ENCODE results near the gene KPNA4.

The KPNA4 gene

DNA sequence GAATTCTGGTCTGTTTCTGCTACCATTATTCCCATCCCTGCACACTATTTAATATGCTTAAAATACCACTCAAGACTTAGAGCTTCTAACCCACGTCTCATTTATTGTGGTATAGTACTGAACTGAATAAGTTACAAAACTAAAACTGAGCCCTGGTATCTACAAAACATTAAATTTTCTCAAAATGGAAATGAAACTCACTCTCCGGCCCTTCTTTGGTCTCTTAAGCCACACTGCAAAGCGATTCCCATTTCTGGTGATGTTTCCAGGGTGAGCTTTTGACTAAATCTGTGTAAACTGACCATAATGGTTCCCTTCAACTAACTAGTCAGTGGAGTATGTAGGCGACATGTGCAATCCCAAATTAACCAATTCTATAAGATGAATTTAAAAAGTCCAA lies 18.6 kb downstream of the KPNA4 start:
- no peak for DNase-seq (ENCODE audit: extremely low spot score)
- CTCF ChIA-PET: no interaction called here
- POLR2A ChIA-PET: no interaction called here
- no peak for TF ChIP-seq LEF1 (IDR thresholded peaks at IDR 0.05; ENCODE audit: borderline replicate concordance)
- no peak for TF ChIP-seq ARNT (IDR thresholded peaks at IDR 0.05)
- TF ChIP-seq CTBP1 (IDR thresholded peaks at IDR 0.05; ENCODE audit: borderline replicate concordance): no peak
- TF ChIP-seq FOXK2 (IDR thresholded peaks at IDR 0.05): no peak
- no peak for TF ChIP-seq TARDBP (IDR thresholded peaks at IDR 0.05)
- TF ChIP-seq HDGF (IDR thresholded peaks at IDR 0.05; ENCODE audit: borderline replicate concordance): no peak

DNA sequence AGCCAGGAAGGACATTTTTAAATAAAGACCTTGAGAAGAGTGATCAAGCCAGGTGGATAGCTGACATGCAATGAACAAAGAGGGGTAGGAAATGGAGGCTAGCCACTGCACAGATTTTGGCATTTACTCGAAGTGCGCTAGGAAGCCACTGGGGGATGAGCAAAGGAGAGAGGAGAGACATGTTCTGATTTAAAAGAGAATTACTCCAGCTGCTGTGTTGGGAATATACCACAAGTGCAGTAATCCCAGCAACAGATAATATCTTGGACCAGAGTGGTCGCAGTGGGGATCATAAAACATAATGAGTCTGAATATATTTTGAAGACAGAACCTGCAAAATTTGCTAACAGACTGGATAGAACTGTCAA lies 19.9 kb downstream of the KPNA4 start:
- POLR2A ChIA-PET: no interaction called here
- CTCF ChIA-PET: no interaction called here
- TF ChIP-seq, protein P1, sequence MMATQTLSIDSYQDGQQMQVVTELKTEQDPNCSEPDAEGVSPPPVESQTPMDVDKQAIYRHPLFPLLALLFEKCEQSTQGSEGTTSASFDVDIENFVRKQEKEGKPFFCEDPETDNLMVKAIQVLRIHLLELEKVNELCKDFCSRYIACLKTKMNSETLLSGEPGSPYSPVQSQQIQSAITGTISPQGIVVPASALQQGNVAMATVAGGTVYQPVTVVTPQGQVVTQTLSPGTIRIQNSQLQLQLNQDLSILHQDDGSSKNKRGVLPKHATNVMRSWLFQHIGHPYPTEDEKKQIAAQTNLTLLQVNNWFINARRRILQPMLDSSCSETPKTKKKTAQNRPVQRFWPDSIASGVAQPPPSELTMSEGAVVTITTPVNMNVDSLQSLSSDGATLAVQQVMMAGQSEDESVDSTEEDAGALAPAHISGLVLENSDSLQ (IDR thresholded peaks at IDR 0.05): no peak
- DNase-seq (ENCODE audit: extremely low spot score): no peak

DNA sequence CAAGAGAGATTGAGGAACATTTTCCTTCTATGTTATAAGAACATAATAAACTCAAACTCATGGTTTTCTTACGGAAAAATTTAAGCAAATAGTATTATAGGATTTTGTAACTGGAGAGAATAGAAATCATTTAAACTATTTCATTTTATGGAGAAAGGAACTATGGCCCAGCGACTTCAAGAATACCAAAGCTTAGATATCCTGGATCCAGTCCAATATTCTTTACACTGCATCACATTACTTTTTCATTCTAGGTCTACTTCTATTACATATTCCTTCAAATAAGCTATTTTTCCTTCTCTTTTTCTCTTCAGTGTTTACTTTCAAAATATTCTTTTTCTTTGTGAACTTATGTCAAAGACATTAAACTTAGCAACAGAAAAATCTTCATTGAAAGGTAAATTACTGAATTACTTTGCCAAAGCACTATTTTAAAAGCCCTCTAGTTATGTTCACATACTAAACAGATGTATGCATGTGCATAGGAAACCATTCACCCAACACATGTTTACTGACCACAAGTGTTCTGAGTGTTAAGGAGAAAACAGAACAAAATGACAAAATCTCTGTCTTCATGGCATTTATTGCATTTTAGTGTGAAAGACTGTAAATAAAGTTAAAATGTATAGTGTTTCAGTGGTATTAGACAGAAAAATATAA lies 20.4 kb downstream of the KPNA4 start:
- ChIA-PET POLR2A (no interaction called here), CTCF (interaction anchor here (0.6 kb wide), 1 partner anchor 538 kb away, joined by 5 read pairs; no protein-coding TSS in a partner anchor)
- no peak for TF ChIP-seq FOXM1 (IDR thresholded peaks at IDR 0.05; ENCODE audit: borderline replicate concordance)
- TF ChIP-seq SP1 (IDR thresholded peaks at IDR 0.05): no peak
- TF ChIP-seq FOXA1 (IDR thresholded peaks at IDR 0.05): no peak
- TF ChIP-seq, protein P1 (IDR thresholded peaks at IDR 0.05): no peak
- no peak for TF ChIP-seq TARDBP (IDR thresholded peaks at IDR 0.05)
- TF ChIP-seq ARNT (IDR thresholded peaks at IDR 0.05): no peak
- TF ChIP-seq LEF1 (IDR thresholded peaks at IDR 0.05; ENCODE audit: borderline replicate concordance): no peak
- no peak for TF ChIP-seq SUZ12 (IDR thresholded peaks at IDR 0.05)
- no peak for TF ChIP-seq ELF4 (IDR thresholded peaks at IDR 0.05)
- no peak for TF ChIP-seq L3MBTL2 (conservative IDR thresholded peaks at IDR 0.05)
- TF ChIP-seq NFRKB (IDR thresholded peaks at IDR 0.05): no peak
- no peak for TF ChIP-seq HDGF (IDR thresholded peaks at IDR 0.05; ENCODE audit: borderline replicate concordance)
- TF ChIP-seq BHLHE40 (IDR thresholded peaks at IDR 0.05; ENCODE audit: borderline replicate concordance): no peak
- TF ChIP-seq FOXK2 (IDR thresholded peaks at IDR 0.05): no peak
- no peak for TF ChIP-seq CTBP1 (IDR thresholded peaks at IDR 0.05; ENCODE audit: borderline replicate concordance)
- no peak for TF ChIP-seq ZNF384 (IDR thresholded peaks at IDR 0.05)
- DNase-seq (ENCODE audit: extremely low spot score): no peak

DNA sequence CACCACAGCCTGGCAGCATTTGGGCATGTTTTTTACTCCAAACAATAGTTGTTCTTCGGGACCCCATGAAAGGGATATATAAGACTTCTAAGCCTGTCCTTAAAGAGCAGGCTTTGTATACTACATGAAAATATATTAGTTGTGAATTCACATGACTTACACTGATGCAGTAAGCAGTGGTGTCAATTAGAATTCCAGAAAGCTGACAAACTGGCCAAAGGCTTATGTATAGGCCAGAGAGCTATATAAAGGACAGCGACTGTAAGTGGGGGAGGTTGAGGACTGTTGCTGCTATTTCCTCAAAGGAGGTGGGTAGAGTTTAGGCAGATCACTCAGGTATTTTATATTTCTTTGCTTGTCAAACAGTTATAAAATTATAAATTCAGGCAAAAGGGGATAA lies 24.8 kb downstream of the KPNA4 start:
- ChIA-PET CTCF (no interaction called here), POLR2A (no interaction called here)
- no peak for DNase-seq (ENCODE audit: extremely low spot score)
- TF ChIP-seq FOXA1 (IDR thresholded peaks at IDR 0.05): no peak
- TF ChIP-seq NFRKB (IDR thresholded peaks at IDR 0.05): no peak
- no peak for TF ChIP-seq SUZ12 (IDR thresholded peaks at IDR 0.05)
- TF ChIP-seq FOXK2 (IDR thresholded peaks at IDR 0.05): no peak
- no peak for TF ChIP-seq TARDBP (IDR thresholded peaks at IDR 0.05)

DNA sequence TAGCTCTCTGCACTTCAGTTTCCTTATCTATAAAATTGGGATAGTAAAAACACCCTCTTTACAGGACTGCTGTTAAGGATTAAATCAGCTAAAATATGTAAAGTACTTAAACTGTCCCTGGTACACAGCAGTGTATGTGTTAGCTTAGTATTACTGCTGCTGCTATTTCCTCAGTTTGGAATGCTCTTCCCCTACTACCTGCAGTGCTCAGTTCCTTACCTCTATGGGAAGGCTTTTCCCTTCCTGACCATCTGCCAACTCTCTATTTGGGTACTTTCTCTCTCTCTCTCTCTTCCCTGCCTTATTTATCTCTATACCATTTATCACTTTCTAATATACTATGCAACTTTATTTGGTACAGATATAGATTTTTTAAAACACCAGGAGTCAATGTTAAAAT lies 26.5 kb downstream of the KPNA4 start:
- CTCF ChIA-PET: no interaction called here
- TF ChIP-seq HDGF (IDR thresholded peaks at IDR 0.05; ENCODE audit: borderline replicate concordance): no peak
- no peak for TF ChIP-seq FOXK2 (IDR thresholded peaks at IDR 0.05)
- TF ChIP-seq, protein P1 (IDR thresholded peaks at IDR 0.05): no peak
- no peak for TF ChIP-seq LEF1 (IDR thresholded peaks at IDR 0.05; ENCODE audit: borderline replicate concordance)
- TF ChIP-seq SUZ12 (IDR thresholded peaks at IDR 0.05): no peak

DNA sequence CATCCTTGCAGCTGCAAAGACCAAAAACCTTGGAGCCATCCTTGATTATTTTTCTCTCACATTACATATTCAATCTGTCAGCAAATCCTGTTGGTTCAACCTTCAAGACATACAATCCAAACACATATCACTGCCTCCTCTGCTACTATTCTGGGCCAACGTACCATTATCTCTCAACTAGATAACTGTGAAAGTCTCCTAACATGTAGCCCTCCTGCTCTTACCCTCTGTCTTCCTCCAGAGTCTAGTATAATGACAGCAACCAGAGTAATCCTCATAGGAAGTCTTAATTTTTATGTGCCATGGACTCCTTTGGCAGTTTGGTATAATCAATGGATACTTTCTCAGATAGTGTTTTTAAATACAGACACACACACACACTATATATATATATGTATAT lies 27.6 kb downstream of the KPNA4 start:
- TF ChIP-seq ZNF384 (IDR thresholded peaks at IDR 0.05): no peak
- TF ChIP-seq ARNT (IDR thresholded peaks at IDR 0.05): no peak
- TF ChIP-seq SUZ12 (IDR thresholded peaks at IDR 0.05): no peak
- TF ChIP-seq ELF4 (IDR thresholded peaks at IDR 0.05): no peak
- TF ChIP-seq, protein P1 (IDR thresholded peaks at IDR 0.05): no peak
- TF ChIP-seq HDGF (IDR thresholded peaks at IDR 0.05; ENCODE audit: borderline replicate concordance): no peak
- TF ChIP-seq FOXM1 (IDR thresholded peaks at IDR 0.05; ENCODE audit: borderline replicate concordance): no peak
- no peak for DNase-seq (ENCODE audit: extremely low spot score)
- ChIA-PET CTCF (no interaction called here), POLR2A (no interaction called here)

More for the DNA sequence above, 26.5 kb downstream of the KPNA4 start:
- DNase-seq (ENCODE audit: extremely low spot score): no peak
- POLR2A ChIA-PET: no interaction called here

DNA sequence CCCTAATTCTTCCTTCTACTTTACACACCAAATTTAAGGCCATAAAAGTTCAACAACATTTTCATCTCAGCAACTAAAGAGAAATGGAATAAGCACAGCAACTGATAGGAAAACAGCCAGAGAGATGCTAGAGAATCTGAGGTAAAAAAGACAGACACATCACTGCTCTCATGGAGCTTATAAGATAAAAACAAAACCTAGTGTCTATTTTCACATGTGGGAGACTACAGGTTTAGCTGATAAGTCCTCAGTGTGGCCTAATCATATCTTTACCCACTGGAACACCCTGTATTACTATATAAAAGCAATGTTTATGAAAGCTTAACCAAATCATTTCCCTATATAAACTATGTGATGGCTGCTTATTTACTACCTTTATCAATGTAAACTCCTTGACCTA lies 33.0 kb downstream of the KPNA4 start:
- ChIA-PET POLR2A (interaction anchor here (0.7 kb wide), 1 partner anchor 40 kb away, joined by 3 read pairs; no protein-coding TSS in a partner anchor), CTCF (no interaction called here)
- DNase-seq (ENCODE audit: extremely low spot score): no peak
- TF ChIP-seq SP1 (IDR thresholded peaks at IDR 0.05) (no peak), L3MBTL2 (conservative IDR thresholded peaks at IDR 0.05) (no peak), ZNF384 (IDR thresholded peaks at IDR 0.05) (no peak)
